Erythroblast (primary cell): ENCODE results near the gene NAA35.
A peak's percentile ranks its signal among the peaks of the same experiment; 100 is the strongest.

Experiments used
- DNase-seq, 2 experiments: peaks; one replicate each; lab custom pipeline; 2025; lab: John Stamatoyannopoulos, UW
- GATA1 ChIP-seq: IDR thresholded peaks from 2 replicates; pipeline ENCODE4 v1.6.1; 2011; ENCODE audit warnings: low read depth, mild to moderate bottlenecking, control low read depth, low read length, moderate library complexity
- POLR2A ChIP-seq: IDR thresholded peaks from 2 replicates; pipeline ENCODE4 v1.6.1; 2011; ENCODE audit warnings: mild to moderate bottlenecking, low read length

The NAA35 gene

GRCh38 chr9:86022687-86023266 lies 81.8 kb downstream of the NAA35 start:
- TF ChIP-seq GATA1 (no peak), POLR2A (no peak)
- DNase-seq, result no peak

GRCh38 chr9:86027767-86028166 lies 86.8 kb downstream of the NAA35 start:
- no peak for DNase-seq
- TF ChIP-seq GATA1 (no peak), POLR2A (no peak)

- TF ChIP-seq GATA1 (no peak), POLR2A (no peak)
- peak; percentile 70 for DNase-seq
Observed at GRCh38 chr9:86034863-86035734, 94.2 kb downstream of the NAA35 start.

- TF ChIP-seq POLR2A, result no peak
- no peak for TF ChIP-seq GATA1
- no peak for DNase-seq
Observed at GRCh38 chr9:86035827-86036440, 95.0 kb downstream of the NAA35 start.

GRCh38 chr9:86036555-86036954 lies 95.6 kb downstream of the NAA35 start:
- DNase-seq, result no peak
- TF ChIP-seq POLR2A (no peak), GATA1 (no peak)

- TF ChIP-seq GATA1 (no peak), POLR2A (no peak)
- DNase-seq, result no peak
Observed at GRCh38 chr9:86039991-86040860, 99.3 kb downstream of the NAA35 start.

GRCh38 chr9:86040861-86041155 lies 99.9 kb downstream of the NAA35 start:
- DNase-seq, result no peak
- TF ChIP-seq GATA1, result no peak
- TF ChIP-seq POLR2A, result no peak

GRCh38 chr9:86041311-86041741 lies 100.4 kb downstream of the NAA35 start:
- TF ChIP-seq GATA1, result no peak
- TF ChIP-seq POLR2A, result no peak
- DNase-seq, result no peak

GRCh38 chr9:86042199-86042978 lies 101.4 kb downstream of the NAA35 start:
- TF ChIP-seq POLR2A (no peak), GATA1 (no peak)
- no peak for DNase-seq

GRCh38 chr9:86043586-86043985 lies 102.6 kb downstream of the NAA35 start:
- TF ChIP-seq POLR2A (no peak), GATA1 (no peak)
- DNase-seq, result no peak

GRCh38 chr9:86043999-86044398 lies 103.1 kb downstream of the NAA35 start:
- no peak for TF ChIP-seq POLR2A
- TF ChIP-seq GATA1, result no peak
- DNase-seq, result peak; percentile 26 to 32

GRCh38 chr9:86045654-86046053 lies 104.7 kb downstream of the NAA35 start:
- no peak for TF ChIP-seq POLR2A
- no peak for TF ChIP-seq GATA1
- DNase-seq, result no peak
